Activated CD8-positive, alpha-beta memory T cell treated with anti-CD3 and anti-CD28 coated beads for 36 hours (primary cell): ENCODE data around the gene DIPK1B. TPM values are rescaled to one million over a fixed set of nuclear protein-coding genes. Genes with fewer than 3 reads are reported as not detected.
"Not testable (repeated sequence)": the region's sequence is repeated elsewhere in the genome, so short reads cannot be mapped to it uniquely, and the experiment has no call there.

Experiments used
- CTCF ChIA-PET: fragments of 350-600 bp; sonication (Branson Sonifier 250); formaldehyde crosslinking; loops from one replicate; lab custom pipeline; 2021; ENCODE audit warnings: antibody characterized with exemption; lab: Charles Lee
- POLR2A ChIA-PET: fragments of 350-600 bp; sonication (Branson Sonifier 250); formaldehyde crosslinking; loops from one replicate; lab custom pipeline; 2021; ENCODE audit warnings: antibody characterized with exemption; lab: Charles Lee
- total RNA-seq, 2 experiments: library from RNA; stranded (reverse); gene quantifications; one replicate each; pipeline ENCODE4 v1.2.3, GENCODE V29; 2021

DIPK1B gene
- total RNA-seq, 2 experiments from 2014 or later, result not detected

DNA sequence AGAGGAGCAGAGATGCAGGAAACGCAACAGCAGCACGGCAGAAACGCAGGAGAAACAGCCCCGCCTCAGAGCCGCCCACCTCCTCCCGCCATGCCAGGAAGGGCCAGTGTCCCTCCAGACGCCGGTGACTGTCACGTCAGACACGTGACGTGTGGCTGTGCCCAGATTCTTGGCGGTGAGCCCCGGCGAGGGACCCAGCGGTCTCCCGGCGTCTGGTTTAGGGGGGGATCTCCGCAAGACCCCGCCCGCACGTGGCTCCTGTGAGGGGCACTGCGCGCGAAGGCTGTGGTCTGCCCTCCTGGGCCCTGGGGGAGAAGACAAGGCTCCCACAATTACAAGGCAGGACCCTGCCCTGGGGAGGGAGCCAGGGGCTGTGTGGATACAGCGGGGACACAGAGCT, 48.1 kb downstream of the DIPK1B start:
- POLR2A ChIA-PET, result no interaction called here
- CTCF ChIA-PET, result interaction anchor here (0.9 to 1.2 kb wide), 2 partner anchors 12 to 16 kb away, joined by 3 read pairs; no protein-coding TSS in a partner anchor

DNA sequence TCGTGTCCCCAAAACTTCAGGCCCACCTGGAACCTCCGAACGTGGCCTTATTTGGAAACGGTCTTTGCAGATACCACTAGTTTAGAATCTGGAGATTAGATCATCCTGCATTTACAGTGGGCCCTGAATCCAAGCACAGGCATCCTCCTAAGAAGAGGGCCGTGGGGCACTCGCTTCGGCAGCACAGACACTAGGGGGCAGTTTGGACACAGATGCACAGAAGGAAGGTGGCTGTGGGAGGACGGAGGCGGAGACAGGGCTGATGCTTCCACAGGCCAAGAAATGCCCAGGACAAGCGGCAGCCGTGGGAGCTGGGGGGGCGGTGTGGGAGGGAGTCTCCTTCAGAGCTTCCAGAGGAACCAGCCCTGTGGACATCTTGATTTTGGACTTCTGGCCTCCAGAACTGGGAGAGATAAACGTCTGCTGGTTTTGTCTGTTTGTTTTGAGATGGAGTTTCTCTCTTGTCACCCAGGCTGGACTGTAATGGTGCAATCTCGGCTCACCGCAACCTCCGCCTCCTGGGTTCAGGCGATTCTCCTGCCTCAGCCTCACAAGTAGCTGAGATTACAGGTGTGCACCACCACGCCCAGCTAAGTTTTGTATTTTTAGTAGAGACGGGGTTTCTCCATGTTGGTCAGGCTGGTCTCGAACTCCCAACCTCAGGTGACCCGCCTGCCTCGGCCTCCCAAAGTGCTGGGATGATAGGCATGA, 48.6 kb downstream of the DIPK1B start:
- POLR2A ChIA-PET, result not testable (repeated sequence)
- CTCF ChIA-PET, result interaction anchor here (0.9 to 1.2 kb wide), 2 partner anchors 12 to 16 kb away, joined by 3 read pairs; no protein-coding TSS in a partner anchor

- ChIA-PET CTCF (no interaction called here), POLR2A (no interaction called here)
Measured at GRCh38 chr9:136761545-136761981, 49.2 kb downstream of the DIPK1B start.

- POLR2A ChIA-PET, result no interaction called here
- CTCF ChIA-PET, result interaction anchor here (0.6 kb wide), 1 partner anchor 13 kb away, joined by 3 read pairs; no protein-coding TSS in a partner anchor
Measured at GRCh38 chr9:136762221-136762691, 49.9 kb downstream of the DIPK1B start.

GRCh38 chr9:136762915-136763648, 50.7 kb downstream of the DIPK1B start:
- CTCF ChIA-PET, result interaction anchor here (0.6 to 0.8 kb wide), 2 partner anchors 8 to 12 kb away, joined by 3 read pairs; no protein-coding TSS in a partner anchor
- POLR2A ChIA-PET, result no interaction called here

DNA sequence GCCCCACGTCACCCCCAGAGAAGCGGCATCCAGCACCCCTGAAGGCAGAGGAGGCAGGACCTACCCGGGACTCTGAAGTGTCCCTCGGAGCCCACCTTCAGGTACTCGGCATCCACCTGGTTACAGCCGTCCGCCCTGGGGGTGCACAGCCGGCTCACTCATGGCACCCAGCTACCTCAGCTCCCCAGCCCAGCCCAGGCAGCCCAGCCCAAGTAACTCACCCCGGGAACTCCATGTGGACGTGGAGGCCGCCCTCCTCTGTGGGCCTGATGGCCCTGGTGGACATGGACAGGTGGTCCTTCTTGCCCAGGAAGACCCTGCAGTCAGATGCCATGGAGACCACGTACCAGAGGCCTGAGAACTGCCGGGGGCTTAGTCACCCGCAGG, 51.3 kb downstream of the DIPK1B start:
- POLR2A ChIA-PET, result no interaction called here
- CTCF ChIA-PET, result interaction anchor here (0.8 kb wide), 1 partner anchor 9 kb away, joined by 3 read pairs; no protein-coding TSS in a partner anchor

DNA sequence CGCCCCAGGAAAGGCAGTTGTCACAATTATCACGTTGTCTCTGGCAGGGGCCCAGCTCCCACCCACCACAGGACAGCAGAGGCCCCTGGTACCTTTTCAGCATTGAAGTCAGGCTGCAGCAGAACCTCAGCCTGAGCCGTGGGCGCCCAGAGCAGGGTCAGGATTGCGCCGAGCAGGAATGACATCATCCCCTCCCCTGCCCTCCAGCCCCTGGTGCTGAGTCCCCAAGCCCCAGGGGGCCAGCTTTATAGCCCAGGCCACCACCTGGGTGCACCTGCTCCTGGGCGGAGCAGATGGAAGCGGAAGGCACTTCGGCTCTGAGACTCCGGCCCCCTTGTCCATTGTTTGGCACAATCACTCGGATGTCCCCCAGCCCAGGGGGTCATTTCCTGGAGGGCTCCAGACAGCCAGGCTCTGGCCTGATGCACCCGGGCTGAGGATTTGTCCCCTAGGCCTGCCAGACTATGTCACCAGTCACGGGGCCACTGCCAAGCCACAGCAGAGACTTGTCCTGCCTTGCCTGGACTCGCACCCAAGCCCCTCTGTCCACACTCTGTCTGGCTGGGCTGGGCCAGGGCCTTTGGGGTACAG, 52.0 kb downstream of the DIPK1B start, which contains the start of gene LCN15:
TSS of gene LCN15 (minus strand) at position 218 of the 591 bp plus-strand sequence. CDS start at position 188, 30 bp downstream.
- ChIA-PET POLR2A (no interaction called here), CTCF (interaction anchor here (0.7 to 0.8 kb wide), 2 partner anchors 10 to 38 kb away, joined by 3 read pairs; no protein-coding TSS in a partner anchor)

- ChIA-PET POLR2A (no interaction called here), CTCF (interaction anchor here (2.0 kb wide), 1 partner anchor 13 kb away, joined by 6 read pairs; no protein-coding TSS in a partner anchor)
Measured at GRCh38 chr9:136765041-136765440, 52.7 kb downstream of the DIPK1B start.

DNA sequence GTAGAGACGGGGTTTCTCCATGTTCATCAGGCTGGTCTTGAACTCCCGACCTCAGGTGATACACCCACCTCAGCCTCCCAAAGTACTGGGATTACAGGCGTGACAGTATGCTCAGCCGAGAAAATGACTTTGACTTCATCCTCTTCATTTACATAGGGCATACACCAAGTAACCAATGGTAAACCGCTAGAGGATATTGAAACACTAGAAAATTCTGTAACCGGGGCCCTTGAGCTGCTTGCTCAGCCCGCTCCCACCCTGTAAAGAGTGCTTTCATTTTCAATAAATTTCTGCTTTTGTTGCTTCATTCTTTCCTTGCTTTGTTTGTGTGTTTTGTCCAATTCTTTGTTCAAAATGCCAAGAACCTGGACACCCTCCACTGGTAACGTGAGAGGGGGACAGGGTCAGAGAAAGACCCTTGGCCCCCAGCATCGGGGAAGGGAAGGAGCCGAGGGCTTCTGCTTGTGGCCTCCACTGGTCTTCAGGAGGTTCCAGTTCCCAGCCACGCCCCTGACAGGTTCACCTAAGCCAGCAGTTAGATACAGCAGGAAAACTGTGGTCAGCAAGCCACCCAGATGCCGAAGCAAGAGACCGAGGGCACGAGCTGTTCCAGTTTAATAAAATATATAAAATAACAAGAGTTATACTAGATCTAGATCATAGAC, 53.5 kb downstream of the DIPK1B start:
- POLR2A ChIA-PET, result interaction anchor here (1.1 kb wide), 1 partner anchor 15 kb away, joined by 3 read pairs; no protein-coding TSS in a partner anchor
- CTCF ChIA-PET, result interaction anchor here (0.8 to 2.0 kb wide), 5 partner anchors 14 to 298 kb away, joined by 3 to 6 read pairs (median 3); no protein-coding TSS in a partner anchor

DNA sequence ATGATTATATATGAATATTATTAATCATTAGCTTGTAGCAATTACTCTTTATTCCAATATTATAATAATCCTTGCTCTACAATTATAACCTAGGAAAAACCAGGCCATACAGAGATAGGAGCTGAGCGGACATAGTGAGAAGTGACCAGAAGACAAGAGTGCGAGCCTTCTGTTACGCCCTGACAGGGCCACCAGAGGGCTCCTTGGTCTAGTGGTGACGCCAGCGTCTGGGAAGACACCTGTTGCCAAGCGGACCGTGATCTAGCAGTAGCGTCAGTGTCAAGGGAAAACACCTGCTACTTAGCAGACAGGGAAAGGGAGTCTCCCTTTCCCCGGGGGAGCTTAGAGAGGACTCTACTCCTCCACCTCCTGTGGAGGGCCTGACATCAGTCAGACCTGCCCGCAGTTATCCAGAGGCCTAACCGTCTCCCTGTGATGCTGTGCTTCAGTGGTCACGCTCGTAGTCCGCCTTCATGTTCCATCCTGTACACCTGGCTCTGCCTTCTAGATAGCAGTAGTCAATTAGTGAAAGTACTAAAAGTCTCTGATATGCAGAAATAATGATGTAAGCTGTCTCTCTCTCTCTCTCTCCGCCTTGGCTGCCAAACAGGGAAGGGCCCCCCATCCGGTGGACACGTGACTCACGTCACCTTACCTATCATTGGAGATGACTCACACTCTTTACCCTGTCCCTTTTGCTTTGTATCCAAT, 54.2 kb downstream of the DIPK1B start:
- POLR2A ChIA-PET, result interaction anchor here (1.1 kb wide), 1 partner anchor 16 kb away, joined by 3 read pairs; no protein-coding TSS in a partner anchor
- CTCF ChIA-PET, result interaction anchor here (0.8 to 2.0 kb wide), 5 partner anchors 15 to 298 kb away, joined by 3 to 6 read pairs (median 3); no protein-coding TSS in a partner anchor

DNA sequence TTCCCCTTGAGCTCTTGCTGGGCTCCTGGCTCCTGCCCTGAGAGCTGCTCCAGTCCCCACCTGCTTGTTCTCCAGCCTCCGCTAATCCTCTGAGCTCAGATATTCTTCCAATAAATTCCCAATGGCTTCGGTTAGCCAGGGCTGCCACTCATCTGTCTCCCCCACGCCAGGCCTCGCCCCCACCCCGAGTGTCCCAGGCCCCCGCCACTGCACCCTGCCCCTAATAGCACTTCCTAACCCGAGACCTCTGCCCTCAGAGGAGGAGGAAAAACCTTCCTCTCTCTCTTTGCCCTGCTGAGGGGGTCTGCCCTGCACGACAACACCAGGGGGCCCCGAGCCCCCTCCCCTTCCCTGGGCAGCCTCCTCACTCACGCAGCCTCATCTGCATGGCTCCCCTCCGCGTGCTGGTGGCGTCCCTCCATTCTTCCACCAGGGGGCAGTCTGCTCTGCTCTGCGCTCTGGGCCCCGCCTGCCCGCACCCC, 57.4 kb downstream of the DIPK1B start:
- CTCF ChIA-PET, result interaction anchor here (0.7 to 1.3 kb wide), 2 partner anchors 9 to 16 kb away, joined by 3 to 4 read pairs; no protein-coding TSS in a partner anchor
- POLR2A ChIA-PET, result no interaction called here

DNA sequence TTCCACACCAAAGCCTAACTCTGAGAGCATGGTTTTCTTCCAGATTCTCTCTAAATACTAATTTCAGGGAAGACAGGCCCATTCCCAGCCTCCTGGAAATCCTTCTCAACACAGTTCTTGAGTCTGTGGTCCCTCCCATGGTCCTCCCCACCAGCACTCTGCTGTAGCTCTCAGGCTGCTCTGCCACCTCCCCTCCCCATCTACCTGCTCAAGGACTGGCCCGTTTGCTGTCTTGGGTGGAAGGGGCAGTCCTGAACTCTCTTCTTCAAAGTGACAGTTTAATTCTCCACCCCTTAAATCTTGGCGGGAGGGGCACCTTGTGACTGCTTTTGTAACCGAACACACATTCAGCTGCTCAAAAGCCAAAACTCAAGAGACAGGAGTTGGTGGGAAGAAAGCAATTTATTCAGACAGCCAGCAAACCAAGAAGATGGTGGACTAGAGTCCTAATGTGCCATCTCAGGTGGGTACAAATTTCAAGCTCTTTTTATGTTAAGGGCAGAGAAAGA, 59.6 kb downstream of the DIPK1B start:
- CTCF ChIA-PET, result interaction anchor here (1.6 kb wide), 1 partner anchor 34 kb away, joined by 3 read pairs; no protein-coding TSS in a partner anchor
- POLR2A ChIA-PET, result no interaction called here

GRCh38 chr9:136773386-136774044, 61.1 kb downstream of the DIPK1B start:
- POLR2A ChIA-PET, result no interaction called here
- CTCF ChIA-PET, result interaction anchor here (1.0 kb wide), 1 partner anchor 13 kb away, joined by 3 read pairs; no protein-coding TSS in a partner anchor
